Lower leg skin (tissue), 3 donors: ENCODE data around the gene EIF2S2.

ENCODE experiments used
- POLR2A ChIP-seq, 2 donors: fragments of 450-650 bp; IDR thresholded peaks; one replicate each; pipeline ENCODE4 v1.6.1; 2016 to 2017; ENCODE audit warnings: antibody characterized with exemption in 2 of 2, mild to moderate bottlenecking in 1 of 2, moderate library complexity in 1 of 2
- TF ChIP-seq, protein P1 (sequence below), 3 donors: fragments of 450-650 bp; IDR thresholded peaks; one replicate each; pipeline ENCODE4 v1.5.1; 2016; ENCODE audit warnings: antibody characterized with exemption in 3 of 3, mild to moderate bottlenecking in 3 of 3, moderate library complexity in 2 of 3

DNA sequence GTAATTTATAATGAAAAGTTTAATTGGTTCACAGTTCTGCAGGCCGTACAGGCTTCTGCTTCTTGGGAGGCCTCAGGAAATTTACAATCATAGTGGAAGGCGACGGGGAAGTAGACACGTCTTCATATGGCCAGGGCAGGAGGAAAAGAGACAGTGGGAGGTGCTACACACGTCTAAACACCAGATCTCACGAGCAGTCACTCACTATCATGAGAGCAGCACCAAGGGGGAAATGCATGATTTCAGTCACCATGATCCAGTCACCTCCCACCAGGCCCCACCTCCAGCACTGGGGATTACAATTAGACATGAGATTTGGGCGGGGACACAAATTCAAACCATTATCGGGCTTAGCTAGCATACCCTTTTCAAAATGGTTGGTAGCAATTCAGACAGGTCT is 41.2 kb downstream of the EIF2S2 start:
- TF ChIP-seq, protein P1, sequence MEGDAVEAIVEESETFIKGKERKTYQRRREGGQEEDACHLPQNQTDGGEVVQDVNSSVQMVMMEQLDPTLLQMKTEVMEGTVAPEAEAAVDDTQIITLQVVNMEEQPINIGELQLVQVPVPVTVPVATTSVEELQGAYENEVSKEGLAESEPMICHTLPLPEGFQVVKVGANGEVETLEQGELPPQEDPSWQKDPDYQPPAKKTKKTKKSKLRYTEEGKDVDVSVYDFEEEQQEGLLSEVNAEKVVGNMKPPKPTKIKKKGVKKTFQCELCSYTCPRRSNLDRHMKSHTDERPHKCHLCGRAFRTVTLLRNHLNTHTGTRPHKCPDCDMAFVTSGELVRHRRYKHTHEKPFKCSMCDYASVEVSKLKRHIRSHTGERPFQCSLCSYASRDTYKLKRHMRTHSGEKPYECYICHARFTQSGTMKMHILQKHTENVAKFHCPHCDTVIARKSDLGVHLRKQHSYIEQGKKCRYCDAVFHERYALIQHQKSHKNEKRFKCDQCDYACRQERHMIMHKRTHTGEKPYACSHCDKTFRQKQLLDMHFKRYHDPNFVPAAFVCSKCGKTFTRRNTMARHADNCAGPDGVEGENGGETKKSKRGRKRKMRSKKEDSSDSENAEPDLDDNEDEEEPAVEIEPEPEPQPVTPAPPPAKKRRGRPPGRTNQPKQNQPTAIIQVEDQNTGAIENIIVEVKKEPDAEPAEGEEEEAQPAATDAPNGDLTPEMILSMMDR (IDR thresholded peaks at IDR 0.05): no peak
- TF ChIP-seq POLR2A (IDR thresholded peaks at IDR 0.05): no peak
